M059J (cell line): ENCODE data around the gene MKRN2OS. TPM values are rescaled to one million over a fixed set of nuclear protein-coding genes. Genes with fewer than 3 reads are reported as not detected.
A peak's percentile ranks its signal among the peaks of the same experiment; 100 is the strongest.

Experiments
- DNase-seq: peaks from one replicate; pipeline ENCODE4 v3.0.0-alpha.2; 2012; ENCODE audit warnings: low read depth
- total RNA-seq: library from RNA; depleted of rRNA; stranded (reverse); fragments of >200 nt; shearing (Covaris generic); gene quantifications from 2 replicates; pipeline ENCODE4 v1.2.3, GENCODE V29; 2014; rRNA removed

The MKRN2OS gene
- total RNA-seq, 1 experiment from 2014 or later: not detected

DNA sequence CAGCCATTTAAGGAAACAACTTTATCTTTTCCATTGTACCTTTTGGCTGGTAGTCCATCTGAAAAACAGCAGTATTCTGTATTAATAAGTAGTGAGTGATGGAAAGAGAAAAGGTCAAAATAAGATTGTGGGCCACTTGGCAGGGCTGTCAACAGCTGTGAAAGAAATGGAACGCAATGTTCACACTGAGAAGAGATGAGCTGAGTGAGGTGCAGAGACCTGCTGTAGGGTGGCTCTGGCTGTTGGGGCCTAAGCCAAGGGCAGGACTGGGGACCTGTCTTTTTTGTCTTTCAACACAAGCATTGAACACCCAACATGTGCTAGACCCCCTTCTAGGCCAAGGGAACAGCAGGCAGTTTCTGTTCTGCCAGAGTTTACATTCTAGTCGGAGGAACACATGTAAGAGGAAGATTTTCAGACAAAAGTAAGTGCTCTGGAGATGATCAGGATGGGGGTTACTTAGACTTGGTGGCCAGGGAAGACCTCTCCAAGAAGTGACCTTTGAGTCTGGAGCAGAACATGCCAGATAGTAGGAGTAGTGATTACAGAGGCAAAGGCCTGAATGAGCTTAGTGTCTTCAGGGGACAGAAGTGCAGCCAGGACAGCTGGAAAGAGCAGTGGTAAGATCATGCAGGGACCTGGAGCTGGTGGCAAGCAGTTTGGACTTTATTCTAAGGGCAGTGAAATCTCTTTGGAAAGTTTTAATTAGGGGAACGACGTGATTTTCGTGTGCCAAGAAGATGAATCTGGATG lies 31.4 kb downstream of the MKRN2OS start:
- DNase-seq: no peak

DNA sequence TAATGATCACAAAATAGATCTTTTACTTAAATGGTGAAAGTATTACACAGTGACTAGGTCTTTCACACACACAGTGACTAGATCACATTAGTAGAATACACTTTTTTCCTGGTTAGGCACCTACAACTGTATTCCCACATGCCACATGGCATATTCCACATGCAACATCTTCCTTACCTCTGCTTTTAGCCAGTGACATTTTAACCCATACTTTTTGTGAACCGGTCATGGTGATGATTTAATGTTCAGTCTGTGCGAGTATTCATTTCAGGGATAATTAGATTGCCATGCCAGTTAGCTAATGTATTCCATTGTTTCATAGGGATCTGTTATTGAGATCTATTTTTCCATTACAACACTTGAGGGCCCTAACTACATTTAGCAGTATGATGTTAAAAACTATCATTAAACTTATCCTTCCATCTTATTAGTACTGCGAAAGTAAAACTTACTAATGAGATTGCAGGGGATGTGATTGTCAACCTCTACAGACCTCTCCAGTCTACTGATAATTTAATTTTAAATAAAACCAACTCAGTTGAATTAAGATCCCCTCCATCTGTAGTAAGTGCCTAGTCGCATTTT lies 32.7 kb downstream of the MKRN2OS start:
- no peak for DNase-seq

- no peak for DNase-seq
Measured at GRCh38 chr3:12509466-12509865, 35.8 kb downstream of the MKRN2OS start.

- peak; percentile 88 for DNase-seq
Measured at GRCh38 chr3:12508291-12508700, 37.0 kb downstream of the MKRN2OS start.

- DNase-seq: peak; percentile 44
Measured at GRCh38 chr3:12507591-12508281, 37.6 kb downstream of the MKRN2OS start.

GRCh38 chr3:12506201-12506709 lies 39.0 kb downstream of the MKRN2OS start:
- no peak for DNase-seq

- DNase-seq: no peak
Measured at GRCh38 chr3:12503126-12503957, 42.0 kb downstream of the MKRN2OS start.

GRCh38 chr3:12501360-12502020 lies 43.8 kb downstream of the MKRN2OS start:
- no peak for DNase-seq

DNA sequence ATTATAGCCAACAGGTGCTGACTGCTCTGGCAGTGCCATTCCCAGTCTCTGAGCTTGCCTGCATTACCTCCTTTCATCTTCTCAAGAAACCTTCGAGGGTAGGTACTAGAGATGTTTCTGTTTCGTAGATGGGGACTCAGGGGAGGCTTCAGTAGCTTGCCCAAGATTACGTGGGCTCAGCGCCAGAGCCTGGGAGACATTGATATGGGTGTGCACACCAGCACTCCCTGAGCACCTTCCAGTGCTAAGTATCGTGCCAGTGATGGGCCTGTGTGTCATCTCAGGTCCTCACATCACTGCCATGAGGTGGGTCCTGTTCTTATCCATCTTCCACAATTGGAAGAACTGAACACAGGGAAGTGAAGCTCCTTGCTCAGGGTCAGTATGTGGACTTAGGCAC lies 45.8 kb downstream of the MKRN2OS start:
- DNase-seq: no peak

- DNase-seq: no peak
Measured at GRCh38 chr3:12496453-12496761, 48.9 kb downstream of the MKRN2OS start.

- DNase-seq: no peak
Measured at GRCh38 chr3:12495749-12496452, 49.4 kb downstream of the MKRN2OS start.

GRCh38 chr3:12490547-12490946 lies 54.8 kb downstream of the MKRN2OS start:
- DNase-seq: no peak

- no peak for DNase-seq
Measured at GRCh38 chr3:12489832-12490231, 55.5 kb downstream of the MKRN2OS start.

Other genes with a start within 250 kb of the MKRN2OS start
- 4.6 and 9.0 TPM in 2 replicates for gene TSEN2, start 61.0 kb downstream of the MKRN2OS start, total RNA-seq
- gene MKRN2, start 11.6 kb upstream of the MKRN2OS start, total RNA-seq: 33.5 and 36.8 TPM in 2 replicates
- 78.0 and 106 TPM in 2 replicates for gene RAF1, start 118.6 kb upstream of the MKRN2OS start, total RNA-seq
- gene TMEM40, start 213.8 kb upstream of the MKRN2OS start, total RNA-seq: 0.74 and 1.3 TPM in 2 replicates